HepG2 (cell line): Measurements from ENCODE around the gene HSP90AA1. TPM values are rescaled to one million over a fixed set of nuclear protein-coding genes. Genes with fewer than 3 reads are reported as not detected.

Experiments
- ATAC-seq: fragments of 200-7000 bp; cut with Tn5 transposase; 3 replicates; pipeline ENCODE4 v1.9.1; 2020; ENCODE audit warnings: mild to moderate bottlenecking, moderate library complexity
- BruUV-seq: library from RNA; stranded (reverse); fragments of 400-500 nt; replicated peaks from 2 replicates; lab custom pipeline; 2021; lab: Mats Ljungman, UMichigan
- CTCF ChIA-PET: fragments of 300-600 bp; formaldehyde crosslinking; extraction: SDS; loops from one replicate; lab custom pipeline; 2021; ENCODE audit warnings: low total read pairs, inconsistent platforms, low intra/inter-chr PET ratio; lab: Yijun Ruan, JAX
- POLR2A ChIA-PET: fragments of 350-600 bp; sonication (Branson Sonifier 250); formaldehyde crosslinking; loops from one replicate; lab custom pipeline; 2020; ENCODE audit warnings: antibody characterized with exemption, inconsistent platforms; lab: Yijun Ruan, JAX
- DNase-seq: peaks from one replicate; pipeline ENCODE4 v3.0.0-alpha.2; 2015; ENCODE audit warnings: low spot score
- FAIRE-seq: peaks from 3 replicates; lab custom pipeline; 2011; peaks lifted over from hg19 to GRCh38; lab: Jason Lieb, UNC
- H2AFZ ChIP-seq: one replicate; pipeline ENCODE4 v1.6.1; 2011; ENCODE audit warnings: low read length, inconsistent platforms
- H3K27ac ChIP-seq: fragments of 300-600 bp; 3 replicates; pipeline ENCODE4 v1.8.0; 2011; ENCODE audit warnings: mixed run types, mild to moderate bottlenecking, mixed read lengths, low read length, inconsistent platforms; ENCODE audit not compliant: insufficient read depth; ENCODE audit errors: extremely low read length
- H3K27me3 ChIP-seq, 2 experiments: fragments of 200-600 bp in 1 of 2; 2 replicates in 1 of 2; 3 replicates in 1 of 2; pipeline versions ENCODE4 v1.6.0 to v1.8.0; 2011; ENCODE audit warnings: low read length in 2 of 2, mild to moderate bottlenecking in 2 of 2, moderate library complexity in 2 of 2, inconsistent platforms in 1 of 2; ENCODE audit not compliant: insufficient read depth in 2 of 2, control insufficient read depth in 1 of 2
- H3K36me3 ChIP-seq, 2 experiments: fragments of 200-600 bp in 1 of 2; replicated peaks in 1 of 2; 2 replicates in 1 of 2; 3 replicates in 1 of 2; pipeline versions ENCODE4 v1.5.1 to v1.8.0; 2011; ENCODE audit warnings: low read length in 2 of 2, inconsistent platforms in 1 of 2; ENCODE audit not compliant: insufficient read depth in 2 of 2, control insufficient read depth in 1 of 2
- H3K4me1 ChIP-seq: 2 replicates; pipeline ENCODE4 v1.5.1; 2012; ENCODE audit warnings: low read length, inconsistent platforms; ENCODE audit not compliant: insufficient read depth
- H3K4me2 ChIP-seq: 2 replicates; pipeline ENCODE4 v1.6.0; 2011; ENCODE audit warnings: low read depth, low read length, inconsistent platforms
- H3K4me3 ChIP-seq, 3 experiments: fragments of 200-600 bp in 1 of 3; sonication (generic), shearing (Covaris generic) in 1 of 3; replicated peaks in 1 of 3; 2 replicates each; pipeline ENCODE4 v1.5.1; 2011 to 2016; ENCODE audit warnings: low read length in 3 of 3, inconsistent platforms in 2 of 3, low read depth in 2 of 3, mild to moderate bottlenecking in 2 of 3, control low read depth in 1 of 3, mixed read lengths in 1 of 3; ENCODE audit not compliant: insufficient read depth in 1 of 3
- H3K79me2 ChIP-seq: one replicate; pipeline ENCODE4 v1.6.1; 2011; ENCODE audit warnings: low read length, inconsistent platforms; ENCODE audit not compliant: insufficient read depth
- H3K9ac ChIP-seq: 2 replicates; pipeline ENCODE4 v1.6.0; 2011; ENCODE audit warnings: mild to moderate bottlenecking, low read depth, low read length, inconsistent platforms; ENCODE audit not compliant: insufficient read depth
- H3K9me3 ChIP-seq: 2 replicates; pipeline ENCODE4 v1.5.1; 2012; ENCODE audit warnings: mild to moderate bottlenecking, low read length
- H4K20me1 ChIP-seq: 2 replicates; pipeline ENCODE4 v1.6.0; 2011; ENCODE audit warnings: inconsistent platforms, mild to moderate bottlenecking, low read length, moderate library complexity; ENCODE audit not compliant: insufficient read depth
- JDP2 ChIP-seq: sonication (generic); formaldehyde crosslinking; IDR thresholded peaks from 2 replicates; pipeline ENCODE4 v1.8.1; 2022; ENCODE audit warnings: missing genetic modification reagents, borderline replicate concordance
- PCBP2 ChIP-seq: fragments of 200-400 bp; formaldehyde crosslinking; optimal IDR thresholded peaks from 2 replicates; pipeline ENCODE3; 2018; ENCODE audit warnings: low read length, low read depth; ENCODE audit not compliant: poor library complexity, severe bottlenecking
- SATB2 ChIP-seq: sonication (generic); formaldehyde crosslinking; IDR thresholded peaks from 2 replicates; pipeline ENCODE4 v1.5.0; 2020; ENCODE audit warnings: missing genetic modification reagents
- U2AF2 ChIP-seq: fragments of 200-400 bp; formaldehyde crosslinking; IDR thresholded peaks from 2 replicates; pipeline ENCODE4 v1.6.1; 2017; ENCODE audit warnings: low read depth, mild to moderate bottlenecking, low read length
- ZNF138 ChIP-seq: sonication (generic); formaldehyde crosslinking; IDR thresholded peaks from 2 replicates; pipeline ENCODE4 v1.5.0; 2020; ENCODE audit warnings: mild to moderate bottlenecking, low read depth, missing genetic modification reagents
- ZNF34 ChIP-seq: sonication (generic); formaldehyde crosslinking; IDR thresholded peaks from 2 replicates; pipeline ENCODE4 v1.4.0; 2020; ENCODE audit warnings: mild to moderate bottlenecking, missing genetic modification reagents, borderline replicate concordance
- WGBS: methylation state at CpG from one replicate; pipeline ENCODE4 v1.1.6; 2017; ENCODE audit warnings: low lambda C conversion rate; 5-methylcytosine and 5-hydroxymethylcytosine counted together
- in situ Hi-C: cut with HindIII; loops from 2 replicates; pipeline ENCODE4 v1.10.0; 2017; ENCODE audit warnings: low pct_unique_long_range_greater_than_20kb; ENCODE audit not compliant: extremely low pct_ligation_motif_present
- intact Hi-C: fragments of 100-400 bp; cut with micrococcal nuclease; formaldehyde crosslinking; loops from one replicate; pipeline ENCODE4 v1.10.0; 2022; ENCODE audit not compliant: unreplicated experiment
- polyA plus RNA-seq, 8 experiments: library from polyadenylated mRNA; depleted of rRNA in 3 of 8; stranded (reverse) in 7 of 8; unstranded in 1 of 8; fragments of >200 nt; fragmentation: Illumina TruSeq in 4 of 8; extraction: Trizol in 4 of 8; gene quantifications; 2 replicates each; pipeline versions ENCODE4 v1.2.1 to v1.2.3, GENCODE V29; 2011 to 2016; ENCODE audit warnings: low read depth in 4 of 8, missing spikeins in 1 of 8, mixed read lengths in 1 of 8; ENCODE audit not compliant: insufficient read depth in 1 of 8
- total RNA-seq, 5 experiments: library from RNA; depleted of rRNA; stranded (reverse); fragments of >200 nt; fragmentation: Illumina TruSeq; extraction: Trizol; gene quantifications; 2 replicates each; pipeline ENCODE4 v1.2.3, GENCODE V29; 2016; ENCODE audit warnings: low read depth in 1 of 5
- TF ChIP-seq, protein P1 (sequence below): sonication (generic); formaldehyde crosslinking; conservative IDR thresholded peaks from 2 replicates; pipeline ENCODE4 v1.8.0; 2022; ENCODE audit warnings: mild to moderate bottlenecking, moderate library complexity, missing genetic modification reagents

The HSP90AA1 gene
- total and polyA plus RNA-seq, 2 of the 13 experiments (the other 11 are each of a cell fraction or from before 2014, with no cell fraction given) = 262 to 636 TPM

DNA sequence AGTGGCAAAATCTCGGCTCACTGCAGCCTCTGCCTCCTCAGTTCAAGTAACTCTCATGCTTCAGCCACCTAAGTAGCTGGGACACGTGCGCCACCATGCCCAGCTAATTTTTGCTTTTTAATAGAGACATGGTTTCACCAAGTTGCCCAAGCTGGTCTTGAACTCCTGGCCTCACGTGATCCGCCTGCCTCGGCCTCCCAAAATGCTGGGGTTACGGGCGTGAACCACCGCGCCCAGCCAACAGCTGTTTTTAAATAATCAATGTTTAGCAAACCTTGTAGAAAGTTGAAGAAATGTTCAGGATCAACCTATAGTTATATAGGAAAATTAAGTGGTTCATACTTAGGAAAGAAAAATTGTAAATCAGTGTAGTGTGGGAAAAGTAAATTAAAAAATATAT, 6.0 kb upstream of the HSP90AA1 start:
- FAIRE-seq (no peak), DNase-seq (no peak), ATAC-seq (no peak)
- Histone ChIP-seq H2AFZ (no peak overlapping the region), H3K9ac (no peak overlapping the region), H3K79me2 (no peaks in the 10 kb centered on the region), H3K27ac (no peak overlapping the region), H3K4me2 (no peak overlapping the region), H3K36me3 (no peaks in the 10 kb centered on the region), H3K27me3 (peaks cover 2 to 25% of the 10 kb centered on the region in 2 experiments; a peak in 2 of 5 replicates), H3K9me3 (no peaks in the 10 kb centered on the region), H3K4me3 (no peak overlapping the region), H4K20me1 (no peaks in the 10 kb centered on the region), H3K4me1 (peaks cover 41% of the 10 kb centered on the region)
- WGBS = 66% methylated on average over 10 of the region's 10 CpGs
- POLR2A ChIA-PET = no interaction called here
- intact Hi-C loops (no loop called here), in situ Hi-C loops (loop anchor here (25.0 kb wide), 1 partner anchor 381 kb away; no protein-coding TSS in a partner anchor)
- CTCF ChIA-PET = no interaction called here
- TF ChIP-seq, protein P1, sequence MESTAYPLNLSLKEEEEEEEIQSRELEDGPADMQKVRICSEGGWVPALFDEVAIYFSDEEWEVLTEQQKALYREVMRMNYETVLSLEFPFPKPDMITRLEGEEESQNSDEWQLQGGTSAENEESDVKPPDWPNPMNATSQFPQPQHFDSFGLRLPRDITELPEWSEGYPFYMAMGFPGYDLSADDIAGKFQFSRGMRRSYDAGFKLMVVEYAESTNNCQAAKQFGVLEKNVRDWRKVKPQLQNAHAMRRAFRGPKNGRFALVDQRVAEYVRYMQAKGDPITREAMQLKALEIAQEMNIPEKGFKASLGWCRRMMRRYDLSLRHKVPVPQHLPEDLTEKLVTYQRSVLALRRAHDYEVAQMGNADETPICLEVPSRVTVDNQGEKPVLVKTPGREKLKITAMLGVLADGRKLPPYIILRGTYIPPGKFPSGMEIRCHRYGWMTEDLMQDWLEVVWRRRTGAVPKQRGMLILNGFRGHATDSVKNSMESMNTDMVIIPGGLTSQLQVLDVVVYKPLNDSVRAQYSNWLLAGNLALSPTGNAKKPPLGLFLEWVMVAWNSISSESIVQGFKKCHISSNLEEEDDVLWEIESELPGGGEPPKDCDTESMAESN (CRISPR knock-in tag) = no peak
- TF ChIP-seq U2AF2 = no peak
- TF ChIP-seq ZNF34 = no peak
- TF ChIP-seq PCBP2 = no peak
- TF ChIP-seq ZNF138 (CRISPR knock-in tag) = no peak
- TF ChIP-seq SATB2 (CRISPR knock-in tag) = no peak
- TF ChIP-seq JDP2 (CRISPR knock-in tag) = no peak
- BruUV-seq = no TSS peak
